H54 (cell line): Measurements from ENCODE around the gene RBM7.

Experiments used
- DNase-seq: peaks from one replicate; pipeline ENCODE4 v3.0.0; 2011; ENCODE audit warnings: low spot score, mixed read lengths; ENCODE audit not compliant: insufficient read length
- FAIRE-seq: peaks from 3 replicates; lab custom pipeline; 2011; peaks lifted over from hg19 to GRCh38; lab: Jason Lieb, UNC
- POLR2A ChIP-seq: IDR thresholded peaks from 2 replicates; pipeline ENCODE4 v1.6.1; 2011; ENCODE audit warnings: low read depth, mild to moderate bottlenecking, low read length

The RBM7 gene

GRCh38 chr11:114412946-114413345 lies 12.5 kb downstream of the RBM7 start:
- FAIRE-seq: no peak
- no peak for TF ChIP-seq POLR2A

GRCh38 chr11:114413958-114414357 lies 13.5 kb downstream of the RBM7 start:
- FAIRE-seq (no peak), DNase-seq (no peak)
- no peak for TF ChIP-seq POLR2A

More at GRCh38 chr11:114412946-114413345, 12.5 kb downstream of the RBM7 start:
- no peak for DNase-seq

GRCh38 chr11:114416441-114416961 lies 16.0 kb downstream of the RBM7 start:
- FAIRE-seq (no peak), DNase-seq (no peak)
- TF ChIP-seq POLR2A: no peak

- TF ChIP-seq POLR2A: no peak
- DNase-seq (no peak), FAIRE-seq (no peak)
These were observed 25.8 kb downstream of the RBM7 start for GRCh38 chr11:114426280-114426679.

GRCh38 chr11:114430290-114430689 lies 29.8 kb downstream of the RBM7 start:
- no peak for DNase-seq
- no peak for TF ChIP-seq POLR2A
- no peak for FAIRE-seq

- no peak for FAIRE-seq
- TF ChIP-seq POLR2A: no peak
- DNase-seq: no peak
These were observed 32.4 kb downstream of the RBM7 start for GRCh38 chr11:114432893-114433292.

- no peak for TF ChIP-seq POLR2A
- DNase-seq (no peak), FAIRE-seq (no peak)
These were observed 32.9 kb downstream of the RBM7 start for GRCh38 chr11:114433376-114433775.

GRCh38 chr11:114438303-114438702 lies 37.8 kb downstream of the RBM7 start:
- no peak for DNase-seq
- no peak for TF ChIP-seq POLR2A
- no peak for FAIRE-seq

GRCh38 chr11:114439229-114440120 lies 39.0 kb downstream of the RBM7 start, which contains the start of gene REXO2:
Gene REXO2, plus strand, starts transcription at chr11:114439467. Its CDS starts 62 bp downstream, at chr11:114439529.
- peak; percentile 69 for TF ChIP-seq POLR2A
- DNase-seq (peak; percentile 69), FAIRE-seq (peak; percentile 94)

- FAIRE-seq (no peak), DNase-seq (no peak)
- no peak for TF ChIP-seq POLR2A
These were observed 39.8 kb downstream of the RBM7 start for GRCh38 chr11:114440121-114440860.

- no peak for TF ChIP-seq POLR2A
- FAIRE-seq (no peak), DNase-seq (no peak)
These were observed 40.7 kb downstream of the RBM7 start for GRCh38 chr11:114440971-114441763.

GRCh38 chr11:114441921-114442320 lies 41.5 kb downstream of the RBM7 start:
- no peak for DNase-seq
- no peak for TF ChIP-seq POLR2A
- FAIRE-seq: no peak

GRCh38 chr11:114442536-114442935 lies 42.1 kb downstream of the RBM7 start:
- FAIRE-seq: no peak
- DNase-seq: no peak

More at GRCh38 chr11:114442536-114442935, 42.1 kb downstream of the RBM7 start:
- TF ChIP-seq POLR2A: no peak
